GM12801 (cell line): ENCODE results near the gene EXOC4.

Source experiments
- CTCF ChIP-seq: IDR thresholded peaks from one replicate; pipeline ENCODE4 v1.5.1; 2011; ENCODE audit warnings: control low read depth; ENCODE audit not compliant: insufficient read length; ENCODE audit errors: extremely low read depth

Gene EXOC4

GRCh38 chr7:134045716-134046115 is 792.8 kb downstream of the EXOC4 start:
- TF ChIP-seq CTCF: no peak

GRCh38 chr7:134046594-134047128 is 793.8 kb downstream of the EXOC4 start:
- TF ChIP-seq CTCF: no peak

DNA sequence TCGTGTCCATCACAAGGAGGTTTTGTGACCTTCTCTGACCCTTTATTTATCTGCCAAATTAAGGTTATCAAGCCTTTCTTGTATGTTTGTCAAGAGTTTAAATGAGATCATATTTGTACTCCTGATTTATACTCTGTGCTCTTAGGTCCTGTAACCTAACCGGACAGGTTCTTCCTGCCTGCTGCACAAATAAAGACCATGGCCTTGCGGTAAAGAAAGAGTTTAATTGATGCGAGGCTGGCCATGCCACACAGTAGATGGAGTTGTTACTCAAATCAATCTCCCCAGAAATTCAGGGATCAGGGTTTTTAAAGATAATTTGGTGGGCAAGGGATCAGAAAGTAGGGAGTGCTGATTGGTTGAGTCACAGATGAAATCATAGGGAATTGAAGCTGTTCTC is 794.8 kb downstream of the EXOC4 start:
- no peak for TF ChIP-seq CTCF

DNA sequence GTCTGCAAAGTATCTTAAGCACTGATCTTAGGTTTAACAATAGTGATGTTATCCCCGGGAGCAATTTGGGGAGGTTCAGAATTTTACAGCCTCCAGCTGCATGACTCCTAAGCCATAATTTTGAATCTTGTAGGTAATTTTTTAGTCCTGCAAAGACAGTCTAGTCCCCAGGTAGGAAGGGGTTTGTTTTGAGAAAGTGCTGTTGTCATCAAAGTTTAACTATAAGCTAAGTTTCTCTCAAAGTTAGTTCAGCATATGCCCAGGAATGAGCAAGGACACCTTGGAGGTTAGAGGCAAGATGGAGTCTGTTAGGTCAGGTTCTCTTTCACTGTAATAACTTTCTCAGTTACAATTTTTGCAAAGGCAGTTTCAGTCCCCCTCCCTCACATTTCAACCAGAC is 795.3 kb downstream of the EXOC4 start:
- TF ChIP-seq CTCF: no peak

- no peak for TF ChIP-seq CTCF
These were observed 798.1 kb downstream of the EXOC4 start for GRCh38 chr7:134051020-134051419.

- no peak for TF ChIP-seq CTCF
These were observed 803.9 kb downstream of the EXOC4 start for GRCh38 chr7:134056816-134057215.

DNA sequence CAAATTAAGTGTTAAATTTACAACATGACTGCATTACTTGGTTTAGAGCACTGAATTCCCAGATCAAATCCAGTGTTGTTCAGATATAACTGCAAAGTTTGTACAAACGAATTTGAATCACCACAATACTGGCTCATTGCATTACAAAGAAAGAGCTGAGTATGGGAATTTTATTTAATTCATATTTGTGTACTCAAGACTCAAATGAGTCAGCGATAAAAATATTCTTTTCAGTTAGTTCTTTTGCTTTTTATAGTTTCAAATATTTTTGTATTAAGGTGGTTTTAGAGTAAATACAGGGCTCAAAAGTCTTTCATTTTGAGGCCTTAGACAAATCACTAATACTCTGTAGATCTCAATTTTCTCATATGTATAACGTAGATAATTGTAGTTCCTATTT is 805.6 kb downstream of the EXOC4 start:
- no peak for TF ChIP-seq CTCF

DNA sequence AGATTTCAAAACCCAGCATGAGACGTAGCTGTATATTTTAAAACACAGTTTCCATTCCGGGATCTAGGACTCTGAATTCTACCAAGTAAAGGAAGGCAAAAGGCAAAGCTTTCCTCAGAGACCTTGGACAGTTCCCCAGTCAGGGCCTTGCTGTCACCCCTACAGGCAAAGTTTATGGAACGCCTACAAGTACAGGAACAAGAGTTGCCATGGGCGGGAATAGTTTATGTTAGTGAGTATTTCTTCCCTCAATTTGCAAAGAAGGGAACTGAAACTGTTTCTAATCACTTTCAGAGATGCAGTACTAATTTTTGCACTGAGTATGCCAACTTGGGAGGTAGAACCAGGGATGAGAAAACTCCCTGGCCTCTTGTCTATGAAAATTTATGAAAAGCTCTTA is 806.1 kb downstream of the EXOC4 start:
- TF ChIP-seq CTCF: no peak
